ENCODE measurements around the gene SLC25A11. TPM values are rescaled to one million over a fixed set of nuclear protein-coding genes. Genes with fewer than 3 reads are reported as not detected.
"Not testable (repeated sequence)": the region's sequence is repeated elsewhere in the genome, so short reads cannot be mapped to it uniquely, and the experiment has no call there.

SLC25A11 gene
- total RNA-seq, 1 experiment from 2014 or later = 43.9 TPM

DNA sequence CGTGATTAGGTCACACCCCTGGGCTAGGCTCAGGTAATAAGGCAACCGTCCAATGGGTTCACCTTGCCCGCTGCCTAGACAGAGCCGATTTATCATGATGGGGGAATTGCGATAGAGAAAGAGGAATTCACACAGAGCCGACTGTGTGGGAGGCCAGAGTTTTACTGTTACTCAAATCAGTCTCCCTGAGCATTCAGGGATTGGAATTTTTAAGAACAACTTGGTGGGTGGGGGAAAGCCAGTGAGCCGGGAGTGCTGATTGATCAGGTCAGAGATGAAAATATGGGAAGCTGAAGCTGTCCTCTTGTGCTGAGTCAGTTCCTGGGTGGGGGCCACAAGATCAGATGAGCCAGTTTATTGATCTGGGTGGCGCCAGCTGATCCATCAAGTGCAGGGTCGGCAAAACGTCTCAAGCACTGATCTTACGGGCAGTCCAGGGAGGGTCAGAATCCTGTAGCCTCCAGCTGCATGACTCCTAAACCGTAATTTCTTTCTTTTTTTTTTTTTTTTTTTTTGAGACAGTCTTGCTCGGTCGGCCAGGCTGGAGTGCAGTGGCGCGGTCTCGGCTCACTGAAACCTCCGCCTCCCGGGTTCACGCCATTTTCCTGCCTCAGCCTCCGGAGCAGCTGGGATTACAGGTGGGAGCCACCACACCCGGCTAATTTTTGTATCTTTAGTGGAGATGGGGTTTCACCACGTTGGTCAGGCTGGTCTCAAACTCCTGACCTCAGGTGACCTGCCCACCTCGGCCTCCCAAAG is 13.1 kb downstream of the SLC25A11 start:
- not testable (repeated sequence) for H3K4me3 ChIP-seq; H3K4me1 ChIP-seq; H3K27ac ChIP-seq; DNase-seq; H3K27me3 ChIP-seq; H3K9me3 ChIP-seq (replicated peaks); H3K36me3 ChIP-seq

DNA sequence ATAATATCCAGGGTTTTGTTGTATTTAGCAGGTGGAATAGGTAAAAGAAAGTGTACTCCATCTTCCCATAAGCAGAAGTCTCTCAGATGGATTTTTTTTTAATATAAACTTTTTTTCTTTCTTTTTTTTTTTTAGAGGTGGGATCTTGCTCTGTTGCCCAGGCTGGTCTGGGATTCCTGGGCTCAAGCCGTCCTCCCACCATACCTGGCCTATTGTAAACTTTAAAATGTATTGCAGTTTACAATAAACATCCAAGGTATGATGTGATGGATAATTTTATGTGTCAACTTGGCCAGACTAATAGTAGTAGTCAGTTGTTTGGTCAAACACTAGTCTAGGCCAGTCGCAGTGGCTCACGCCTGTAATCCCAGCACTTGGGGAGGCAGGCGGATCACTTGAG is 18.5 kb downstream of the SLC25A11 start:
- no peak overlapping the region for H3K27ac ChIP-seq
- no peaks in the 10 kb centered on the region for H3K9me3 ChIP-seq (replicated peaks)
- H3K4me3 ChIP-seq = no peak overlapping the region
- no peaks in the 10 kb centered on the region for H3K4me1 ChIP-seq
- no peaks in the 10 kb centered on the region for H3K36me3 ChIP-seq
- no peaks in the 10 kb centered on the region for H3K27me3 ChIP-seq
- no peak for DNase-seq

DNA sequence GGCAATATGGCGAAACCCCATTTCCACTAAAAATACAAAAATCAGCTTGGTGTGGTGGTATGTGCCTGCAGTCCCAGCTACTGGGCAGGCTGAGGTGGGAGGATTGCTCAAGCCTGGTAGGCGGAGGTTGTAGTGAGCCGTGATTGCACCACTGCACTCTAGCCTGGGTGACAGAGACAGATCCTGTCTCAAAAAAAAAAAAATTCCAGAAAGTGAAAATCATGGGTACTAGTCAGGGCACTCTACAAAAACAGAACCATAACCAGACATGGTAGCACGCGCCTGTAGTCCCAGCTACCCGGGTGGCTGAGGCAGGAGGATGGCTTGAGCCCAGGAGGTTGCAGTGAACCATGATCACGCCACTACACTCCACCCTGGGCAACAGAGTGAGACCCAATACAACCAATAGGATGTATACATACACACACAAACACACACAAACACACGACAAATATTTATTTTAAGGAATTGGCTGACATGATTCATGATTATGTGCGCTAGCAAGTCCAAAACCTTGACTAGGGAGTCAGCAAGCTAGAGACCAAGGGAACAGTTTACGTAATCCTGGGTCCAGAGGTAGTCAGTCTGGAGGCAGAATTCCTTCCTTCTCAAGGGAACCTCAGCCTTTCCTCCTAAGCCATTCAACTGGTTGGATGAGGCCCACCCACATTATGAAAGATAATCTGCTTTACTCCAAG is 19.3 kb downstream of the SLC25A11 start:
- H3K4me3 ChIP-seq = no peak overlapping the region
- H3K27me3 ChIP-seq = no peaks in the 10 kb centered on the region
- H3K9me3 ChIP-seq (replicated peaks) = no peaks in the 10 kb centered on the region
- no peak overlapping the region for H3K27ac ChIP-seq
- no peaks in the 10 kb centered on the region for H3K4me1 ChIP-seq
- H3K36me3 ChIP-seq = no peaks in the 10 kb centered on the region
- DNase-seq = no peak

DNA sequence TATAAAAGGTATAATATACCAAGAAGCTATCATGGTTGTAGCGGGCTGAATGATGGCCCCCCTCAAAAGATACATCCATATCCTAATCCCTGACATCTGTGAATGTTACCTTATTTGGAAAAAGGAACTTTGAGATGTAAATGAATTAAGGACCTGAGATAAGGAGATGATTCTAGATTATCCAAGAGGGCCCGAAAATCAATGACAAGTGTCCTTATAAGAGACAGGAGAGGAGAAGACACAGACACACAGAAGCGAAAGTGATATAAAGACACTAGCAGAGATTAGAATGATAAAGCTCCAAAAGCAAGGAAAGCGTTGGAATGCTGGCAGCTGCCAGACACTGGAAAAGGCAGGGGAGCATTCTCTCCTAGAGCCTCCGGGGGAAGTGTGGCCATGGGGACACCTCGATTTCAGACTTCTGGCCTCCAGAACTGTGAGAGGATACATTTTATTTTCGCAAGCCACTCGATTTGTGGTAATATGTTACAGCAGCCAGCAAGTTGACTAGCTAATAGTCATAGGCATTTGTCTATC is 20.3 kb downstream of the SLC25A11 start:
- H3K9me3 ChIP-seq (replicated peaks) = no peaks in the 10 kb centered on the region
- no peaks in the 10 kb centered on the region for H3K4me1 ChIP-seq
- H3K36me3 ChIP-seq = no peaks in the 10 kb centered on the region
- H3K27me3 ChIP-seq = no peaks in the 10 kb centered on the region
- H3K4me3 ChIP-seq = no peak overlapping the region
- DNase-seq = peak in 1 of 2 experiments; percentile 33
- no peak overlapping the region for H3K27ac ChIP-seq

DNA sequence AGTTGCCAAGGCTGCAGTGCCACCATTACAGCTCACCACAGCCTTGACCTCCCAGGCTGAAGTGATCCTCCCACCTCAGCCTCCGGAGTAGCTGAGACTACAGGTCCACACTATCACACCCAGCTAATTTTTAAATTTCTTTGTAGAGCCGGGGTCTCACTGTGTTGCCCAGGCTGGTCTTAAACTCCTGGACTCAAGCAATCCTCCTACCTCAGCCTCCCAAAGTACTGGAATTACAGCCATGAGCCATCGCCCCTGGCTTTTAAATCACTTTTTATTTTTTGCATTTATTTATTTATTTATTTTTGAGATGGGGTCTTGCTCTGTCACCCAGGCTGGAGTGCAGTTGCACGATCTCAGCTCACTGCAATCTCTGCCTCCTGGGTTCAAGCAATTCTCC is 25.3 kb downstream of the SLC25A11 start:
- H3K36me3 ChIP-seq; H3K27me3 ChIP-seq; DNase-seq; H3K9me3 ChIP-seq (replicated peaks); H3K4me1 ChIP-seq; H3K27ac ChIP-seq; H3K4me3 ChIP-seq: not testable (repeated sequence)

DNA sequence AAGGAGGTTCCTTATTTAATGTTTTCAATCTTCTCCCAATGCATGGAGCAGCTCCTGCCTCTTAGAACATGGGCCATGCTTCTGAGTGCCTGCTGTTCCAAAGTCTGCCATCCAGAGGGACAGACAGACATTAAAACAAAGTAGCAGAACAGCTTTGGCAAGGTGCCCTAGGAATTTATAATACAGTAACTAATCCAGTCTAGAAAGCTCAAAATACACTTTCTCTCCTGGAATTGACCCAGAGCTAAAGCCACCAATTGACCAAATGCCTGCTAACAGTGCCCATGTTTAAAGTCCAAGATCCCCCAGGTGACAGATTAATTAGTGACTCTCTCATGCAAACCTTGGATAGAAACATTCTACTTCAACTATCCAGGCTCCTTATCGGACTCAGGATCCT is 25.9 kb downstream of the SLC25A11 start:
- DNase-seq = no peak
- Histone ChIP-seq H3K4me1 (no peaks in the 10 kb centered on the region), H3K4me3 (no peak overlapping the region), H3K9me3 (replicated peaks) (no peaks in the 10 kb centered on the region), H3K36me3 (no peaks in the 10 kb centered on the region), H3K27ac (no peak overlapping the region), H3K27me3 (no peaks in the 10 kb centered on the region)

DNA sequence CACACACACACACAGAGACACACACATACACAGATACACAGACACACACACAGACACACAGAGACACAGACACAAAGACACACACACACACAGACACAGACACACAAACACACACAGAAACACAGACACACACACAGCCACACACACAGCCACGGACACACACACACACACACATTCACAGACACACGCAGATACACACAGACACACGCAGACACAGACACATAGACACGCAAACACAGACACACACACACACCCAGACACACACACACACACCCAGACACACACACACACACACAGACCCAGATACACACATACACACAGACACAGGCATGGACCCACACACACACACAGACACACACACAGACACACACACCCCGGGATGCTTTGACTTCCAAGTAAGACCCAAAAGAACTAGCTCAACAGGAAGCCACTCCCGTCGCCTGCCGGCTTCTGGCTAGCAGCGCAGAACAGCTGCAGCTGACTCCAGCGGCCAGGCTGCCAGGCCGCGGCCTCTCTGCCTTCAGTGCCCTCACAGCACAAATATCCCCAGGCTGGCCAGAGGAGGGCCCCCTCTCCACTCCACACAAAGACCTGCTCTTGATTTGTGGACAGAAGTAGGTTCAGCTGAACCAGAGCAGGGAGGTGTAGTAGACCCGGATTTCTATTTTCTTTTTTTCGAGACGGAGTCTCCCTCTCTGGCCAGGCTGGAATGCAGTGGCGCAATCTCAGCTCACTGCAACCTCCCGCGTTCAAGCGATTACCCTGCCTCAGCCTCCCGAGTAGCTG is 30.9 kb downstream of the SLC25A11 start:
- H3K27ac ChIP-seq = peak overlapping the region; percentile 47
- H3K4me1 ChIP-seq = peaks cover 8% of the 10 kb centered on the region
- no peaks in the 10 kb centered on the region for H3K27me3 ChIP-seq
- H3K4me3 ChIP-seq = peak overlapping the region; percentile 19
- no peaks in the 10 kb centered on the region for H3K36me3 ChIP-seq
- peak; percentile 88 to 91 for DNase-seq
- H3K9me3 ChIP-seq (replicated peaks) = no peaks in the 10 kb centered on the region

DNA sequence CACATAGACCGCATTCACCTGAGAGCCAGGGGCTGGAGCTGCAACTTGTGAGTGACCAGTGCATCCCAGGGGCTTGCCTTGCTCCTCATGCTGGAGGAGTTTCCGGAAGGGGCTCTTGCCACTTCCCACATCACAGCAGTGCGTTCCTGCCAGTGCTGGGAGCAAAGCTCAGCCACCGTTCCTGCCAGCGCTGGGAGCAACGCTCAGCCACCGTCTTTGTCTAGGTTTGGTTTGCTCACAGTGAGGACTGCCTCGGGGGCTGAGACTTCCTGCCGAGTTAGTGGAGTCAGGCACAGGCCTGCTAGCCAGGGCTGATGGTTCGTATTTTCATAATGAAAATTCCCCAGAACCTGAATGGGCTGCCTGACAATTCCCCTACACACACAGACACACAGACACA is 31.5 kb downstream of the SLC25A11 start:
- no peaks in the 10 kb centered on the region for H3K36me3 ChIP-seq
- H3K4me3 ChIP-seq = peak overlapping the region; percentile 19
- H3K27me3 ChIP-seq = no peaks in the 10 kb centered on the region
- peak overlapping the region; percentile 47 for H3K27ac ChIP-seq
- peak; percentile 55 to 70 for DNase-seq
- H3K4me1 ChIP-seq = peaks cover 9% of the 10 kb centered on the region
- H3K9me3 ChIP-seq (replicated peaks) = no peaks in the 10 kb centered on the region

DNA sequence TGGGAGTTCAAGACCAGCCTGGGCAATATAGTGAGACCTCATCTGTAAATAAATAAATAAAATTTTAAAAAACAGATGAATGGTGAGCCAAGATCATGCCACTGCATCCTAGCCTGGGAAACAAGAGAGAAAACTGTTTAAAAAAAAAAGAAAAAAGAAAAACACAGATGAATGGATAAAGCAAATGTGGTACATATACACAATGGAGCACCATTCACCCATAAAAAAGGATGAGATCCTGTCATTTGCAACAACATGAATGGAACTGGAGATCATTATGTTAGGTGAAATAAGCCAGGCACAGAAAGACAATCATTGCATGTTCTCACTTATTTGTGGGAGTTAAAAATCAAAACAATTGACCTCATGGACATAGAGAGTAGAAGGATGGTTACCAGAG is 33.2 kb downstream of the SLC25A11 start:
- not testable (repeated sequence) for H3K27me3 ChIP-seq; H3K27ac ChIP-seq; H3K36me3 ChIP-seq; DNase-seq; H3K4me3 ChIP-seq; H3K9me3 ChIP-seq (replicated peaks)
- H3K4me1 ChIP-seq = peaks cover 14% of the 10 kb centered on the region

DNA sequence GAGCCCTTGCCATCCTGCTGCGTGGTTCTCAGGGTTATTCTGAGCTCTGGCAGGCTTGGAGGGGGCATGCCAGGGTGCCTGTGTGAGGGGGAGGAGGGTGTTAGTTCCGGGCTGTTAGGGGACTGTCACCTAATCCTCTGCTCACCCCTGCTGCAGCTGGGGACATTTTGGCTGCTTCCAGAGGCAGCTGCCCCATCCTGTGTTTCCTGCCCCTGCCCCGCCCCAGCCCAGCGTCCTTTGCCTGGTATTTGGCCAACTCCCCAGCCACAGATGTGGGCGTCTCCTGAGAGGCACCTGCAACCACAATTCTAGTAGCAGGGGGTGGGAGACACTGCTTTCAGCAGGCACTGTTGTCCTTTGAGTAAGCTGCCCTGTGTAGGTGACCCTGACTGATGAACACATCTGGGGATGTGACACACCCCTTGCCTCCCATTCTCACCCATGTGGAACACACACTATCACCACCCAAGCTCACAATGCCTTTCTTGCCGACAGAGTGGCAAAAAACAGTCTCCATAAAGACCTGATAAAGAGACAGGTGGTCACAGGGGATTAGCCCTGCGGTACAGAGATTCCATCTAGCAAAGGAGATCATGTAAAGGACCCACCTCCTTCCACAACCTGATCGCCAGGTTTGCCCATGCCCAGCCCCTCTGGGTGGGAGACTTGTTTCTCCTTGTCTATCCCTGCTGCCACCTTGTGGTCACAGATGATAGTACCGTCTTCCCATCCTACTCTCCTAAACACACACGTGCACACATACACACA is 36.6 kb downstream of the SLC25A11 start, which contains the start of gene CHRNE:
TSS of gene CHRNE (minus strand) at position 48 of the 768 bp plus-strand sequence. CDS start at position 13, 35 bp downstream.
- Histone ChIP-seq H3K36me3 (no peaks in the 10 kb centered on the region), H3K4me3 (no peak within 1 kb of the TSS), H3K27ac (no peak within 1 kb of the TSS), H3K9me3 (replicated peaks) (no peaks in the 10 kb centered on the region), H3K4me1 (peaks cover 8% of the 10 kb centered on the region), H3K27me3 (no peaks in the 10 kb centered on the region)
- peak; percentile 66 to 79 for DNase-seq

DNA sequence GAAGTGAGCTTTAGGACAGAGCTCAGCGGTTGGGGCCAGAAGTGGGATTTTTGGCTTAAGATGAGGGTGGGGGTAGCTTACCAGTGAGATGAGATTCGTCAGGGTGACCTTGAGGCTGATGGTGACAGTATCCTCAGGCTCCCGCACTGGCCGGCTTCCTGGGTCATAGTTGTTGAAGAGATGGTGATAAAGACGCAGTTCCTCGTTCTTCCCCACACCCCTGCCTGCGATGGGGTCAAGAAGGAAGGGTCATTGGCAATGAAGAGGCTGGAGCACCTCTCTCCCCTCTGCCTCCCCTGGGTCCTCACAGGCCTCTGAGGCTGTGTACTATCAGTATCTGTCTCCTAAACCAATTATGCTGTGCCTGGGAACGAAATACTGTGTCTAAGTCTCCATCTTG is 37.3 kb downstream of the SLC25A11 start:
- Histone ChIP-seq H3K27me3 (no peaks in the 10 kb centered on the region), H3K36me3 (no peaks in the 10 kb centered on the region), H3K4me3 (no peak overlapping the region), H3K27ac (no peak overlapping the region), H3K4me1 (peaks cover 6% of the 10 kb centered on the region), H3K9me3 (replicated peaks) (no peaks in the 10 kb centered on the region)
- no peak for DNase-seq

DNA sequence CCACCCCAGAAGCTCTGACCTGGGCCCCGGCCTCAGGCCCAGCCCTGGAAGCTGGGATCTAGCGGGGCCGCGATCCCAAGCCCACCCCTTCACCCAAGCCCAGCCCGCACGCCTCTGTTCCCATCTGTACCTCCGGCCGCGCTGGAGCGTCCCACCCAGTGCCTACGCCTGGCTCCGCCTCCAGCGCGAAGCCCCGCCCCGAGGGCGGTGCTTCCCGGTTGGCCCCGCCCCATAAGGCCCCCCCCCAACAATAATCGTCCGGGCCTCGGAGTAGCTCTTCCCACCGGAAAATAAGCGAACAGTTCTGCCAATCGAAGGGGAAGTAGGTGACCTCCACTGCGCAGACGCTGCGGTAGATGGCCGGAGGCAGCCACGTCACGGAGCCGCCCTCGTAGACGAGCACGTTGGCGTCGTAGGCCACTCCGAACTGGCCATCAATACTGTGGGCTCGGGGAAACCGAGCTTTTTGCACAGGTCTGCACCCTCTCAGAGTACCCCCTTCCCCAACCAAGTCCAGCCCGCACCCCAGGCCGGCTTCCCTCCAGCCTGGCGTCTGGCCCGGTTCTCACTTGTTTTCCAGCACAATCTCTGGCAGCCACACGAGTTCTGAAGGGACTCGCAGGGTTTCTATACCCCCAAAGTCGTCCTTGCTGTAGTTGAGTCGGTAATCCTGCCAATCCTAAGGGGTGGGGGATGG is 38.0 kb downstream of the SLC25A11 start:
- Histone ChIP-seq H3K27ac (no peak overlapping the region), H3K36me3 (no peaks in the 10 kb centered on the region), H3K27me3 (no peaks in the 10 kb centered on the region), H3K4me1 (peaks cover 6% of the 10 kb centered on the region), H3K4me3 (no peak overlapping the region), H3K9me3 (replicated peaks) (no peaks in the 10 kb centered on the region)
- DNase-seq = no peak

DNA sequence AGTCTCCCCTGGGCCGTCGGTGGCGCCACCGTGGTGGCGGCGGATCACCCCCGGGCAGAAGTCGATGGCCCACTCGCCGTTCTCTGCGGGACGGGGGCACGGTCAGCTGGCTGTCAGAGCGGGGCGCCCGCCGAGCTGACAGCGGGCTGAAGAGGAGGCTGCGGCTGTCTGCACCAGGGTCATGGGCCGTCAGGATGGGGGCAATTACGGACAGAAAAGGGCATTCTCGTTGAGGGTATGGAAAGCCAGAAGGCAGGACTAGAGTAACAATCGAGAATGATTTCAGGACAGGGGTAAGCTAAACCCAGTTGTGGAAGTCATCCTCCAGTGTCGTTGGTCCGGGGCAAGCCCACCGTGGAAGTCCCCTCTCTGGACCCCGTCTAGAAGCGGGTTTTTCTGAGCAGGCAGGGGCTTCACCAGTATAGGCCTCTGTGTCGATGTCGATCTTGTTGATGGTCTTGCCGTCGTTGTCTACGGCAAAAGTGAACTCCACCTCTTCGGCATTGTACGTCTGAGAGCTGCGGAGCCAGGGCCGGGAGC is 38.7 kb downstream of the SLC25A11 start:
- no peaks in the 10 kb centered on the region for H3K27me3 ChIP-seq
- H3K27ac ChIP-seq = no peak overlapping the region
- H3K9me3 ChIP-seq (replicated peaks) = no peaks in the 10 kb centered on the region
- no peak for DNase-seq
- H3K4me1 ChIP-seq = peaks cover 6% of the 10 kb centered on the region
- no peak overlapping the region for H3K4me3 ChIP-seq
- H3K36me3 ChIP-seq = no peaks in the 10 kb centered on the region

Data from SJCRH30 (cell line).